K562 (cell line): Measurements from ENCODE around the gene MBOAT7. TPM values are rescaled to one million over a fixed set of nuclear protein-coding genes. Genes with fewer than 3 reads are reported as not detected.

Experiments
- ATF7 ChIP-seq: fragments of 450-650 bp; IDR thresholded peaks from 2 replicates; pipeline ENCODE4 v1.7.1; 2014; ENCODE audit warnings: mild to moderate bottlenecking, moderate library complexity
- BMI1 ChIP-seq: fragments of 150-350 bp; IDR thresholded peaks from 2 replicates; pipeline ENCODE4 v1.6.1; 2014; ENCODE audit warnings: low read length
- HCFC1 ChIP-seq: IDR thresholded peaks from 2 replicates; pipeline ENCODE4 v1.6.1; 2012; ENCODE audit warnings: low read depth, low read length, improper control_type of control experiment
- IRF2 ChIP-seq: sonication (generic); formaldehyde crosslinking; IDR thresholded peaks from 2 replicates; pipeline ENCODE4 v1.8.1; 2022; ENCODE audit warnings: mild to moderate bottlenecking, missing genetic modification reagents
- KAT7 ChIP-seq: sonication (generic); formaldehyde crosslinking; IDR thresholded peaks from 2 replicates; pipeline ENCODE4 v1.8.0; 2022; ENCODE audit warnings: missing genetic modification reagents, mild to moderate bottlenecking, borderline replicate concordance
- OTX1 ChIP-seq: fragments of 450-650 bp; formaldehyde crosslinking; IDR thresholded peaks from 2 replicates; pipeline ENCODE4 v1.4.0; 2022; ENCODE audit warnings: mild to moderate bottlenecking
- PHTF2 ChIP-seq: fragments of 250-450 bp; sonication (Bioruptor Pico); IDR thresholded peaks from 2 replicates; pipeline ENCODE4 v1.5.0; 2021; ENCODE audit warnings: mild to moderate bottlenecking
- PTBP1 ChIP-seq: fragments of 200-400 bp; formaldehyde crosslinking; IDR thresholded peaks from 2 replicates; pipeline ENCODE4 v1.6.1; 2017; ENCODE audit warnings: low read depth, low read length
- SLC30A9 ChIP-seq: fragments of 250-450 bp; sonication (Bioruptor Pico); IDR thresholded peaks from 2 replicates; pipeline ENCODE4 v1.8.0; 2022; ENCODE audit warnings: mild to moderate bottlenecking, moderate library complexity
- STAT5B ChIP-seq: fragments of 250-450 bp; sonication (Bioruptor Pico); IDR thresholded peaks from 2 replicates; pipeline ENCODE4 v1.8.0; 2021; ENCODE audit warnings: mild to moderate bottlenecking, inconsistent platforms
- THAP7 ChIP-seq: fragments of 250-450 bp; sonication (Bioruptor Pico); IDR thresholded peaks from 2 replicates; pipeline ENCODE4 v1.5.0; 2021
- XRCC3 ChIP-seq: fragments of 450-650 bp; IDR thresholded peaks from 2 replicates; pipeline ENCODE4 v1.6.1; 2017; ENCODE audit warnings: mild to moderate bottlenecking, moderate library complexity
- ZNF12 ChIP-seq: sonication (generic); formaldehyde crosslinking; IDR thresholded peaks from 2 replicates; pipeline ENCODE4 v1.4.0; 2020; ENCODE audit warnings: mild to moderate bottlenecking, missing genetic modification reagents
- ZNF274 ChIP-seq: IDR thresholded peaks from 2 replicates; pipeline ENCODE4 v1.6.1; 2011; ENCODE audit warnings: low read depth, mild to moderate bottlenecking, low read length, moderate library complexity, borderline replicate concordance
- polyA plus RNA-seq, 8 experiments: library from polyadenylated mRNA; depleted of rRNA in 4 of 8; stranded (reverse) in 5 of 8; unstranded in 3 of 8; fragments of >200 nt; fragmentation: Nextera tagmentation in 2 of 8; fragmentation: Illumina TruSeq in 1 of 8; extraction: Ambion mirVana in 2 of 8; extraction: Trizol in 1 of 8; gene quantifications; 2 replicates each; pipeline versions ENCODE4 v1.2.1 to v1.2.3, GENCODE V29; 2011 to 2014; ENCODE audit warnings: inconsistent platforms in 1 of 8, missing spikeins in 1 of 8
- total RNA-seq, 7 experiments: library from RNA; depleted of rRNA in 6 of 7; stranded (reverse); fragments of >200 nt in 6 of 7; fragmentation: Illumina TruSeq in 2 of 7; extraction: Trizol in 2 of 7; gene quantifications; 2 replicates each; pipeline versions ENCODE4 v1.2.1 to v1.2.3, GENCODE V29; 2011 to 2021; ENCODE audit warnings: low replicate concordance in 1 of 7
- TF ChIP-seq, protein P1 (sequence below): sonication (generic); formaldehyde crosslinking; IDR thresholded peaks from 2 replicates; pipeline ENCODE4 v1.4.0; 2020; ENCODE audit warnings: mild to moderate bottlenecking, missing genetic modification reagents
- TF ChIP-seq, protein P2 (sequence below): sonication (generic); formaldehyde crosslinking; IDR thresholded peaks from 2 replicates; pipeline ENCODE4 v1.8.0; 2022; ENCODE audit warnings: mild to moderate bottlenecking, missing genetic modification reagents
- TF ChIP-seq, protein P3 (sequence below): sonication (generic); formaldehyde crosslinking; IDR thresholded peaks from 2 replicates; pipeline ENCODE4 v1.8.1; 2023; ENCODE audit warnings: mild to moderate bottlenecking, missing genetic modification reagents

The MBOAT7 gene
- total and polyA plus RNA-seq, 9 of the 15 experiments (the other 6 are each of a cell fraction or from before 2014, with no cell fraction given): 1.4 to 153 (median 56.1) TPM

DNA sequence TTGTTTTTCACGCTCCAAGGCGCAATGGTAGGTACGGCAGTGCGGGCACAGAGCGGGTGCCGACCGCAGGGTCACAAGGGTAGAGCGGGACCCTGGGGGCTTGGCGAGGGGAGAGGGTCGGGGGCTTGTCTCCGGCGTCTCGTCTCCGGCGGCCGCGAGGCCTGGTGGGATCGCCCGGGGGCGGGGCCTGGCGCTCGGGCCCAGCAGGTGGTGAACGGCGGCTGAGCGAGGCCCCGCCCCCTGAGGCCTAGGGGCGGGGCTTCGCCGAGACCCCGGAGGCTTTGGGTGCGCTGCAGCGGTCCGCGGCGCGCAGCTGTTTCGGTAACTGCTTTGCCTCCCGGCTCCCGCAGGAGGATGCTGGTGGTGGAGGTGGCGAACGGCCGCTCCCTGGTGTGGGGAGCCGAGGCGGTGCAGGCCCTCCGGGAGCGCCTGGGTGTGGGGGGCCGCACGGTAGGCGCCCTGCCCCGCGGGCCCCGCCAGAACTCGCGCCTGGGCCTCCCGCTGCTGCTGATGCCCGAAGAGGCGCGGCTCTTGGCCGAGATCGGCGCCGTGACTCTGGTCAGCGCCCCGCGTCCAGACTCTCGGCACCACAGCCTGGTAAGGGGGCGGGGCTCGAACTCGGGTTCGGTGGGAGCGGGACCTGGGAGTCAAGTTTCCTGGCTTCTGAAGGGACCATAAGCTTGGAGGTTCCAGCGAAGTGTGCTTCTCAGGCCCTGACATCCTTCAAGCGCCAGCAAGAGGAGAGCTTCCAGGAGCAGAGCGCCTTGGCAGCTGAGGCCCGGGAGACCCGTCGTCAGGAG, 1.8 kb upstream of the MBOAT7 start, which contains the start of gene TSEN34 (continued):
- TF ChIP-seq SLC30A9 (CRISPR knock-in tag) (no peak), PHTF2 (CRISPR knock-in tag) (no peak), THAP7 (CRISPR knock-in tag) (no peak), BMI1 (no peak), ZNF274 (no peak), OTX1 (CRISPR knock-in tag) (no peak), ZNF12 (no peak), STAT5B (CRISPR knock-in tag) (no peak), ATF7 (peak; percentile 79), KAT7 (CRISPR knock-in tag) (no peak), HCFC1 (no peak), PTBP1 (no peak), XRCC3 (no peak), IRF2 (CRISPR knock-in tag) (no peak)
- TF ChIP-seq, protein P1, sequence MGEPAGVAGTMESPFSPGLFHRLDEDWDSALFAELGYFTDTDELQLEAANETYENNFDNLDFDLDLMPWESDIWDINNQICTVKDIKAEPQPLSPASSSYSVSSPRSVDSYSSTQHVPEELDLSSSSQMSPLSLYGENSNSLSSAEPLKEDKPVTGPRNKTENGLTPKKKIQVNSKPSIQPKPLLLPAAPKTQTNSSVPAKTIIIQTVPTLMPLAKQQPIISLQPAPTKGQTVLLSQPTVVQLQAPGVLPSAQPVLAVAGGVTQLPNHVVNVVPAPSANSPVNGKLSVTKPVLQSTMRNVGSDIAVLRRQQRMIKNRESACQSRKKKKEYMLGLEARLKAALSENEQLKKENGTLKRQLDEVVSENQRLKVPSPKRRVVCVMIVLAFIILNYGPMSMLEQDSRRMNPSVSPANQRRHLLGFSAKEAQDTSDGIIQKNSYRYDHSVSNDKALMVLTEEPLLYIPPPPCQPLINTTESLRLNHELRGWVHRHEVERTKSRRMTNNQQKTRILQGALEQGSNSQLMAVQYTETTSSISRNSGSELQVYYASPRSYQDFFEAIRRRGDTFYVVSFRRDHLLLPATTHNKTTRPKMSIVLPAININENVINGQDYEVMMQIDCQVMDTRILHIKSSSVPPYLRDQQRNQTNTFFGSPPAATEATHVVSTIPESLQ (CRISPR knock-in tag): no peak
- TF ChIP-seq, protein P2, sequence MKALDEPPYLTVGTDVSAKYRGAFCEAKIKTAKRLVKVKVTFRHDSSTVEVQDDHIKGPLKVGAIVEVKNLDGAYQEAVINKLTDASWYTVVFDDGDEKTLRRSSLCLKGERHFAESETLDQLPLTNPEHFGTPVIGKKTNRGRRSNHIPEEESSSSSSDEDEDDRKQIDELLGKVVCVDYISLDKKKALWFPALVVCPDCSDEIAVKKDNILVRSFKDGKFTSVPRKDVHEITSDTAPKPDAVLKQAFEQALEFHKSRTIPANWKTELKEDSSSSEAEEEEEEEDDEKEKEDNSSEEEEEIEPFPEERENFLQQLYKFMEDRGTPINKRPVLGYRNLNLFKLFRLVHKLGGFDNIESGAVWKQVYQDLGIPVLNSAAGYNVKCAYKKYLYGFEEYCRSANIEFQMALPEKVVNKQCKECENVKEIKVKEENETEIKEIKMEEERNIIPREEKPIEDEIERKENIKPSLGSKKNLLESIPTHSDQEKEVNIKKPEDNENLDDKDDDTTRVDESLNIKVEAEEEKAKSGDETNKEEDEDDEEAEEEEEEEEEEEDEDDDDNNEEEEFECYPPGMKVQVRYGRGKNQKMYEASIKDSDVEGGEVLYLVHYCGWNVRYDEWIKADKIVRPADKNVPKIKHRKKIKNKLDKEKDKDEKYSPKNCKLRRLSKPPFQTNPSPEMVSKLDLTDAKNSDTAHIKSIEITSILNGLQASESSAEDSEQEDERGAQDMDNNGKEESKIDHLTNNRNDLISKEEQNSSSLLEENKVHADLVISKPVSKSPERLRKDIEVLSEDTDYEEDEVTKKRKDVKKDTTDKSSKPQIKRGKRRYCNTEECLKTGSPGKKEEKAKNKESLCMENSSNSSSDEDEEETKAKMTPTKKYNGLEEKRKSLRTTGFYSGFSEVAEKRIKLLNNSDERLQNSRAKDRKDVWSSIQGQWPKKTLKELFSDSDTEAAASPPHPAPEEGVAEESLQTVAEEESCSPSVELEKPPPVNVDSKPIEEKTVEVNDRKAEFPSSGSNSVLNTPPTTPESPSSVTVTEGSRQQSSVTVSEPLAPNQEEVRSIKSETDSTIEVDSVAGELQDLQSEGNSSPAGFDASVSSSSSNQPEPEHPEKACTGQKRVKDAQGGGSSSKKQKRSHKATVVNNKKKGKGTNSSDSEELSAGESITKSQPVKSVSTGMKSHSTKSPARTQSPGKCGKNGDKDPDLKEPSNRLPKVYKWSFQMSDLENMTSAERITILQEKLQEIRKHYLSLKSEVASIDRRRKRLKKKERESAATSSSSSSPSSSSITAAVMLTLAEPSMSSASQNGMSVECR (CRISPR knock-in tag): no peak; the same call in 1 of the 2 replicates
- TF ChIP-seq, protein P3, sequence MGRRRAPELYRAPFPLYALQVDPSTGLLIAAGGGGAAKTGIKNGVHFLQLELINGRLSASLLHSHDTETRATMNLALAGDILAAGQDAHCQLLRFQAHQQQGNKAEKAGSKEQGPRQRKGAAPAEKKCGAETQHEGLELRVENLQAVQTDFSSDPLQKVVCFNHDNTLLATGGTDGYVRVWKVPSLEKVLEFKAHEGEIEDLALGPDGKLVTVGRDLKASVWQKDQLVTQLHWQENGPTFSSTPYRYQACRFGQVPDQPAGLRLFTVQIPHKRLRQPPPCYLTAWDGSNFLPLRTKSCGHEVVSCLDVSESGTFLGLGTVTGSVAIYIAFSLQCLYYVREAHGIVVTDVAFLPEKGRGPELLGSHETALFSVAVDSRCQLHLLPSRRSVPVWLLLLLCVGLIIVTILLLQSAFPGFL: no peak
